B cell (primary cell): ENCODE measurements around the gene TESMIN. TPM values are rescaled to one million over a fixed set of nuclear protein-coding genes. Genes with fewer than 3 reads are reported as not detected.

Experiments used
- ATAC-seq: fragments of 200-7000 bp; cut with Tn5 transposase; one replicate; pipeline ENCODE4 v1.10.0; 2021; ENCODE audit warnings: low read depth, mild to moderate bottlenecking, moderate number of reproducible peaks, moderate library complexity
- CTCF ChIA-PET: fragments of 350-600 bp; sonication (Branson Sonifier 250); formaldehyde crosslinking; loops from one replicate; lab custom pipeline; 2021; ENCODE audit warnings: antibody characterized with exemption, inconsistent platforms; lab: Charles Lee
- POLR2A ChIA-PET: fragments of 350-600 bp; sonication (Branson Sonifier 250); formaldehyde crosslinking; loops from one replicate; lab custom pipeline; 2021; ENCODE audit warnings: antibody characterized with exemption; lab: Charles Lee
- DNase-seq: peaks from one replicate; pipeline ENCODE4 v3.0.0; 2013
- H2AFZ ChIP-seq: 2 replicates; pipeline ENCODE4 v1.6.1; 2012; ENCODE audit warnings: mild to moderate bottlenecking, low read depth, low read length; ENCODE audit not compliant: insufficient read depth, poor library complexity, severe bottlenecking
- H3K27ac ChIP-seq, 2 donors: 1 replicate in 1 of 2; 2 replicates in 1 of 2; pipeline ENCODE4 v1.5.1; 2012 to 2013; ENCODE audit warnings: low read length in 2 of 2, mild to moderate bottlenecking in 2 of 2, moderate library complexity in 1 of 2
- H3K27me3 ChIP-seq, 4 experiments: fragments of 200-600 bp in 1 of 4; sonication (generic) in 1 of 4; replicated peaks in 1 of 4; 1 replicate in 2 of 4; 2 replicates in 2 of 4; pipeline versions ENCODE4 v1.6.1 to v1.7.0; 2013 to 2016; ENCODE audit warnings: low read length in 3 of 4, mild to moderate bottlenecking in 2 of 4, mixed read lengths in 1 of 4, moderate library complexity in 1 of 4; ENCODE audit not compliant: insufficient read depth in 4 of 4, control insufficient read depth in 3 of 4; ENCODE audit errors: control extremely low read depth in 1 of 4
- H3K36me3 ChIP-seq, 2 experiments: replicated peaks in 1 of 2; 1 replicate in 1 of 2; 2 replicates in 1 of 2; pipeline versions ENCODE4 v1.6.1 to v1.7.1; 2013; ENCODE audit warnings: low read length in 1 of 2; ENCODE audit not compliant: insufficient read depth in 2 of 2, control insufficient read depth in 1 of 2; ENCODE audit errors: control extremely low read depth in 1 of 2, extremely low read depth in 1 of 2
- H3K4me1 ChIP-seq, 2 donors: fragments of 200-600 bp in 1 of 2; sonication (generic) in 1 of 2; 1 replicate in 1 of 2; 2 replicates in 1 of 2; pipeline versions ENCODE4 v1.5.1 to v1.6.1; 2013 to 2017; ENCODE audit warnings: low read length in 2 of 2; ENCODE audit not compliant: control insufficient read depth in 2 of 2, insufficient read depth in 2 of 2
- H3K4me2 ChIP-seq: replicated peaks from 2 replicates; pipeline ENCODE3; 2012; ENCODE audit warnings: mild to moderate bottlenecking, low read depth, low read length; ENCODE audit not compliant: poor library complexity, severe bottlenecking
- H3K4me3 ChIP-seq, 5 experiments: fragments of 200-600 bp in 1 of 5; sonication (generic) in 1 of 5; 1 replicate in 3 of 5; 2 replicates in 2 of 5; pipeline versions ENCODE4 v1.5.1 to v1.7.0; 2011 to 2016; ENCODE audit warnings: low read length in 4 of 5, mild to moderate bottlenecking in 4 of 5, low read depth in 2 of 5, control low read depth in 1 of 5, moderate library complexity in 1 of 5; ENCODE audit not compliant: insufficient read depth in 1 of 5; ENCODE audit errors: control extremely low read depth in 1 of 5, extremely low read depth in 1 of 5
- H3K79me2 ChIP-seq: fragments of 200-600 bp; sonication (generic); one replicate; pipeline ENCODE4 v1.6.0; 2016; ENCODE audit warnings: low read length; ENCODE audit not compliant: control insufficient read depth, insufficient read depth
- H3K9ac ChIP-seq: fragments of 200-600 bp; sonication (generic); 2 replicates; pipeline ENCODE4 v1.6.1; 2017; ENCODE audit warnings: mild to moderate bottlenecking, low read length, moderate library complexity
- H3K9me3 ChIP-seq, 3 donors: one replicate each; pipeline versions ENCODE4 v1.6.1 to v1.7.1; 2013; ENCODE audit warnings: low read length in 2 of 3; ENCODE audit not compliant: control insufficient read depth in 2 of 3, insufficient read depth in 1 of 3; ENCODE audit errors: control extremely low read depth in 1 of 3
- H4K20me1 ChIP-seq: 2 replicates; pipeline ENCODE4 v1.6.0; 2012; ENCODE audit warnings: mild to moderate bottlenecking, low read length; ENCODE audit not compliant: insufficient read depth, control insufficient read depth, poor library complexity, severe bottlenecking
- H3K27ac Mint-ChIP-seq: one replicate; pipeline ENCODE4 v1.8.0; 2021; ENCODE audit warnings: mixed read lengths
- H3K27me3 Mint-ChIP-seq: one replicate; pipeline ENCODE4 v1.8.0; 2021; ENCODE audit warnings: mixed read lengths
- H3K4me1 Mint-ChIP-seq: one replicate; pipeline ENCODE4 v1.8.0; 2021; ENCODE audit warnings: mixed read lengths
- H3K4me3 Mint-ChIP-seq: one replicate; pipeline ENCODE4 v1.8.0; 2021; ENCODE audit warnings: mixed read lengths
- H3K9me3 Mint-ChIP-seq: one replicate; pipeline ENCODE4 v1.8.0; 2022; ENCODE audit warnings: mixed read lengths; ENCODE audit not compliant: insufficient read depth
- EZH2 ChIP-seq: IDR thresholded peaks from 2 replicates; pipeline ENCODE4 v1.6.1; 2012; ENCODE audit warnings: borderline replicate concordance, low read depth, mild to moderate bottlenecking, moderate library complexity, low read length; ENCODE audit not compliant: insufficient read depth, poor library complexity, severe bottlenecking
- WGBS: methylation state at CpG from one replicate; pipeline ENCODE4 v1.1.5; 2013; ENCODE audit warnings: missing lambda C conversion rate; ENCODE audit not compliant: insufficient coverage; 5-methylcytosine and 5-hydroxymethylcytosine counted together
- intact Hi-C: fragments of 100-400 bp; cut with micrococcal nuclease; formaldehyde crosslinking; loops from one replicate; pipeline ENCODE4 v1.10.0; 2022
- polyA plus RNA-seq: library from polyadenylated mRNA; depleted of rRNA; stranded (reverse); fragments of >200 nt; gene quantifications from 2 replicates; pipeline ENCODE4 v1.2.3, GENCODE V29; 2012
- total RNA-seq, 2 donors: library from RNA; stranded (reverse); fragments of 120-200 nt in 1 of 2; gene quantifications; 1 replicate in 1 of 2; 2 replicates in 1 of 2; pipeline versions ENCODE4 v1.2.3 to v1.2.4, GENCODE V29; 2013 to 2022
- TF ChIP-seq, protein P1 (sequence below): fragments of 200-600 bp; IDR thresholded peaks from one replicate; pipeline ENCODE4 v1.8.0; 2022; ENCODE audit warnings: antibody characterized with exemption, mild to moderate bottlenecking

Gene TESMIN
- total and polyA plus RNA-seq, 2 donors (not counting 1 experiment from before 2014, with no cell fraction given), result 3.2 to 4.3 TPM

DNA sequence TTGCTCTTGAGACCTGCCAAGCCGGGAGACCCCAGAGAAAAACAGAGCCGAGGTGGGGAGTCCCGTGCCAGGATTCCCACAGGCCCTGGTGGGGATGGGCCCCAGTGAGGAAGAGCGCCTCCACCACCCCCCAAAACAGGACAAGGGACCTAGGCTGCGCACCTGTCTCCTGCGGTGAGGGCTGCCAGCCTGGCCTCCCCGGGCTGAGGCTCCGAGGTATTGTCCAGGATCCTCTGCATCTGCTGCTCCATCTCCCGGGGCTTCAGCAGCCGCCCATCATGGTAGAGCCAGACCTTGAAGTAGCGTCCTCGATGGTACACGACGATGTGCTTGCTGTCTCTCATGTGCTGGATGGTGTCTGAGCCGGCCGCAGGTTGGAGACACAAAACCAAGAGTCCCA lies 33.3 kb upstream of the TESMIN start:
- ATAC-seq (no peak), DNase-seq (no peak)
- Histone ChIP-seq H3K27ac (no peak overlapping the region), H3K9ac (no peak overlapping the region), H4K20me1 (no peaks in the 10 kb centered on the region), H3K79me2 (no peaks in the 10 kb centered on the region), H2AFZ (no peak overlapping the region), H3K27me3 (no peaks in the 10 kb centered on the region), H3K4me3 (no peak overlapping the region), H3K4me1 (no peaks in the 10 kb centered on the region), H3K4me2 (no peak overlapping the region), H3K36me3 (peaks cover 0 to 16% of the 10 kb centered on the region in 2 experiments), H3K9me3 (no peaks in the 10 kb centered on the region)
- Mint-ChIP-seq H3K4me1 (no peaks in the 10 kb centered on the region), H3K27ac (no peak overlapping the region), H3K9me3 (no peaks in the 10 kb centered on the region), H3K27me3 (no peaks in the 10 kb centered on the region), H3K4me3 (no peak overlapping the region)
- intact Hi-C loops, result no loop called here
- POLR2A ChIA-PET, result no interaction called here
- no peak for TF ChIP-seq EZH2
- TF ChIP-seq, protein P1, sequence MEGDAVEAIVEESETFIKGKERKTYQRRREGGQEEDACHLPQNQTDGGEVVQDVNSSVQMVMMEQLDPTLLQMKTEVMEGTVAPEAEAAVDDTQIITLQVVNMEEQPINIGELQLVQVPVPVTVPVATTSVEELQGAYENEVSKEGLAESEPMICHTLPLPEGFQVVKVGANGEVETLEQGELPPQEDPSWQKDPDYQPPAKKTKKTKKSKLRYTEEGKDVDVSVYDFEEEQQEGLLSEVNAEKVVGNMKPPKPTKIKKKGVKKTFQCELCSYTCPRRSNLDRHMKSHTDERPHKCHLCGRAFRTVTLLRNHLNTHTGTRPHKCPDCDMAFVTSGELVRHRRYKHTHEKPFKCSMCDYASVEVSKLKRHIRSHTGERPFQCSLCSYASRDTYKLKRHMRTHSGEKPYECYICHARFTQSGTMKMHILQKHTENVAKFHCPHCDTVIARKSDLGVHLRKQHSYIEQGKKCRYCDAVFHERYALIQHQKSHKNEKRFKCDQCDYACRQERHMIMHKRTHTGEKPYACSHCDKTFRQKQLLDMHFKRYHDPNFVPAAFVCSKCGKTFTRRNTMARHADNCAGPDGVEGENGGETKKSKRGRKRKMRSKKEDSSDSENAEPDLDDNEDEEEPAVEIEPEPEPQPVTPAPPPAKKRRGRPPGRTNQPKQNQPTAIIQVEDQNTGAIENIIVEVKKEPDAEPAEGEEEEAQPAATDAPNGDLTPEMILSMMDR, result no peak
- 94% methylated on average over 16 of the region's 16 CpGs for WGBS
- CTCF ChIA-PET, result no interaction called here

DNA sequence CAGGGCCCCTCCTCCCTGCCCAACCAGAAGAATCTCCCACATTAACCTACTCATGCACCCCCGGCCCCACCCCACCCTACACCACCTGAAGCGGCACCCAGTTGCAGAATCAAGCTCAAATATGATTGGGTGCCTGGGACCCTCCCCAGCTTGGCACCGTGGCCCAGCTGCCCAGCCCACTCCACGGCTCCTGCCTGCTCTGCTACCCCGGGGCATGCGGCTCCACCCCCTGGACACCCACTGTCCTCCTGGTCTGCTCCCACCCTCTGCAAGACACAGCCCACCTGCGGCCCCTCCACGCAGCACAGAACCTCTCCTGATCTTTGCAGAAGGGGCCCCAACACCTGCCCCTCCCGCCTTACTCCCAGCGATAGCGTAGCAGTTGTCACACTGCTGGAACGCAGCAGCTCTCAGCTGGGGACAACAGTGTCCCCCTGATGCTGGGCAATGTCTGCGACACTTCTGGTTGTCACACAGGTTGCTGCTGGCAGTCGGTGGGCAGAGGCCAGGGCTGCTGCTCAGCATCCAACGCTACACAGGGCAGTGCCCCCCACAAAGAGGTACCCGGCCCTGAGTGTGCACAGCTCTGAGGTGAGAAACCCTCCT lies 32.0 kb upstream of the TESMIN start:
- Histone ChIP-seq H3K4me1 (no peaks in the 10 kb centered on the region), H3K27me3 (no peaks in the 10 kb centered on the region), H3K4me2 (no peak overlapping the region), H2AFZ (no peak overlapping the region), H4K20me1 (no peaks in the 10 kb centered on the region), H3K9ac (no peak overlapping the region), H3K79me2 (no peaks in the 10 kb centered on the region), H3K4me3 (no peak overlapping the region), H3K27ac (no peak overlapping the region), H3K9me3 (no peaks in the 10 kb centered on the region), H3K36me3 (peaks cover 0 to 18% of the 10 kb centered on the region in 2 experiments)
- ChIA-PET POLR2A (interaction anchor here (0.6 kb wide), 1 partner anchor 14 kb away, joined by 10 read pairs; no protein-coding TSS in a partner anchor), CTCF (interaction anchor here (0.5 kb wide), 1 partner anchor 9 kb away, joined by 4 read pairs; no protein-coding TSS in a partner anchor)
- no peak overlapping the region for H3K27ac Mint-ChIP-seq
- H3K4me1 Mint-ChIP-seq, result no peaks in the 10 kb centered on the region
- DNase-seq (no peak), ATAC-seq (no peak)
- WGBS, result 95% methylated on average over 16 of the region's 16 CpGs
- intact Hi-C loops, result no loop called here
- TF ChIP-seq EZH2, result no peak
- TF ChIP-seq, protein P1, result no peak
- H3K9me3 Mint-ChIP-seq, result no peaks in the 10 kb centered on the region
- H3K27me3 Mint-ChIP-seq, result no peaks in the 10 kb centered on the region
- H3K4me3 Mint-ChIP-seq, result no peak overlapping the region
